Measurements from ENCODE around the gene FOXJ1.

Gene FOXJ1

GRCh38 chr17:76123749-76124581 is 17.1 kb downstream of the FOXJ1 start:
- Histone ChIP-seq H3K79me2 (ENCODE audit: insufficient read depth, low read depth) (no peaks in the 10 kb centered on the region), H3K4me2 (no peak overlapping the region), H3K27me3 (ENCODE audit: insufficient read depth, low read depth) (no peaks in the 10 kb centered on the region), H3K4me3 (IDR thresholded peaks at IDR 0.05; ENCODE audit: insufficient read depth, low read depth, low read length) (no peak overlapping the region), H4K20me1 (ENCODE audit: insufficient read depth) (no peaks in the 10 kb centered on the region), H3K9ac (no peak overlapping the region), H2AFZ (ENCODE audit: low read depth) (no peak overlapping the region), H3K36me3 (ENCODE audit: insufficient read depth) (no peaks in the 10 kb centered on the region), H3K4me1 (ENCODE audit: low read depth, poor library complexity, severe bottlenecking) (peaks cover 5% of the 10 kb centered on the region), H3K27ac (no peak overlapping the region)
- no peak for TF ChIP-seq CTCF (conservative IDR thresholded peaks at IDR 0.05; ENCODE audit: low read depth, low read length)

GRCh38 chr17:76123191-76123499 is 17.9 kb downstream of the FOXJ1 start:
- Histone ChIP-seq H3K36me3 (ENCODE audit: insufficient read depth) (no peaks in the 10 kb centered on the region), H3K79me2 (ENCODE audit: insufficient read depth, low read depth) (no peaks in the 10 kb centered on the region), H3K27ac (no peak overlapping the region), H3K9ac (no peak overlapping the region), H4K20me1 (ENCODE audit: insufficient read depth) (no peaks in the 10 kb centered on the region), H3K4me1 (ENCODE audit: low read depth, poor library complexity, severe bottlenecking) (peaks cover 5% of the 10 kb centered on the region), H3K27me3 (ENCODE audit: insufficient read depth, low read depth) (no peaks in the 10 kb centered on the region), H3K4me3 (IDR thresholded peaks at IDR 0.05; ENCODE audit: insufficient read depth, low read depth, low read length) (no peak overlapping the region), H3K4me2 (no peak overlapping the region), H2AFZ (ENCODE audit: low read depth) (no peak overlapping the region)
- no peak for TF ChIP-seq CTCF (conservative IDR thresholded peaks at IDR 0.05; ENCODE audit: low read depth, low read length)

GRCh38 chr17:76122431-76123190 is 18.4 kb downstream of the FOXJ1 start:
- H3K4me2 ChIP-seq = no peak overlapping the region
- H3K27me3 ChIP-seq (ENCODE audit: insufficient read depth, low read depth) = no peaks in the 10 kb centered on the region
- no peaks in the 10 kb centered on the region for H3K79me2 ChIP-seq (ENCODE audit: insufficient read depth, low read depth)
- no peak overlapping the region for H3K27ac ChIP-seq
- no peak overlapping the region for H3K9ac ChIP-seq
- no peak overlapping the region for H3K4me3 ChIP-seq (IDR thresholded peaks at IDR 0.05; ENCODE audit: insufficient read depth, low read depth, low read length)
- no peaks in the 10 kb centered on the region for H3K36me3 ChIP-seq (ENCODE audit: insufficient read depth)
- no peak overlapping the region for H2AFZ ChIP-seq (ENCODE audit: low read depth)
- peaks cover 5% of the 10 kb centered on the region for H3K4me1 ChIP-seq (ENCODE audit: low read depth, poor library complexity, severe bottlenecking)
- no peaks in the 10 kb centered on the region for H4K20me1 ChIP-seq (ENCODE audit: insufficient read depth)
- no peak for TF ChIP-seq CTCF (conservative IDR thresholded peaks at IDR 0.05; ENCODE audit: low read depth, low read length)

- Histone ChIP-seq H3K79me2 (ENCODE audit: insufficient read depth, low read depth) (no peaks in the 10 kb centered on the region), H2AFZ (ENCODE audit: low read depth) (peak overlapping the region; percentile 94), H3K27me3 (ENCODE audit: insufficient read depth, low read depth) (no peaks in the 10 kb centered on the region), H4K20me1 (ENCODE audit: insufficient read depth) (no peaks in the 10 kb centered on the region), H3K27ac (no peak overlapping the region), H3K4me2 (peak overlapping the region; percentile 16; the same call in 1 of the 2 replicates), H3K4me1 (ENCODE audit: low read depth, poor library complexity, severe bottlenecking) (peaks cover 5% of the 10 kb centered on the region), H3K9ac (peak overlapping the region; percentile 30; the same call in 1 of the 2 replicates), H3K4me3 (IDR thresholded peaks at IDR 0.05; ENCODE audit: insufficient read depth, low read depth, low read length) (no peak overlapping the region), H3K36me3 (ENCODE audit: insufficient read depth) (no peaks in the 10 kb centered on the region)
- TF ChIP-seq CTCF (conservative IDR thresholded peaks at IDR 0.05; ENCODE audit: low read depth, low read length) = no peak
Measured at GRCh38 chr17:76121932-76122430, 19.1 kb downstream of the FOXJ1 start.
